Measurements from ENCODE around the gene GPC1. TPM values are rescaled to one million over a fixed set of nuclear protein-coding genes. Genes with fewer than 3 reads are reported as not detected.

Gene GPC1
- total and polyA plus RNA-seq, 2 of the 13 experiments (the other 11 are each of a cell fraction or from before 2014, with no cell fraction given) = 4.0 to 5.5 TPM

GRCh38 chr2:240434728-240435456, 571 bp upstream of the GPC1 start:
- no TSS peak for BruUV-seq (replicated peaks)
- Histone ChIP-seq H3K4me2 (ENCODE audit: low read depth, low read length) (peak overlapping the region; percentile 33), H3K9ac (ENCODE audit: insufficient read depth, low read depth, low read length) (no peak overlapping the region), H3K79me2 (ENCODE audit: insufficient read depth, low read length) (no peaks in the 10 kb centered on the region), H3K4me1 (ENCODE audit: insufficient read depth, low read length) (peaks cover 10% of the 10 kb centered on the region), H3K36me3 (replicated peaks in 1 of 2; ENCODE audit: control insufficient read depth in 1 of 2, insufficient read depth in 2 of 2, low read length in 2 of 2) (no peaks in the 10 kb centered on the region), H2AFZ (ENCODE audit: low read length) (no peak overlapping the region), H4K20me1 (ENCODE audit: insufficient read depth, low read length) (peaks cover 3% of the 10 kb centered on the region; the same call in 1 of the 2 replicates), H3K27ac (ENCODE audit: extremely low read length, insufficient read depth, low read length) (no peak overlapping the region), H3K9me3 (ENCODE audit: low read length) (no peaks in the 10 kb centered on the region), H3K4me3 (replicated peaks in 1 of 3; ENCODE audit: insufficient read depth in 1 of 3, low read depth in 2 of 3, low read length in 3 of 3) (peak overlapping the region in 2 of 3 experiments; percentile 25 to 49; a peak in 2 of 6 replicates), H3K27me3 (ENCODE audit: control insufficient read depth in 1 of 2, insufficient read depth in 2 of 2, low read length in 2 of 2) (peaks cover 36 to 69% of the 10 kb centered on the region in 2 experiments)
- in situ Hi-C loops (cut with HindIII; ENCODE audit: extremely low pct_ligation_motif_present, low pct_unique_long_range_greater_than_20kb) (loop anchor here (5.0 kb wide), 2 partner anchors 203 to 283 kb away; no protein-coding TSS in a partner anchor), intact Hi-C loops (cut with micrococcal nuclease; ENCODE audit: unreplicated experiment) (loop anchor here (5.0 kb wide), 2 partner anchors 183 to 283 kb away; no protein-coding TSS in a partner anchor)
- FAIRE-seq = no peak
- peak; percentile 52 for DNase-seq (ENCODE audit: low spot score)
- ChIA-PET POLR2A (interaction anchor here (0.9 to 1.7 kb wide), 3 partner anchors 179 to 184 kb away, joined by 3 to 7 read pairs (median 3); no protein-coding TSS in a partner anchor), CTCF (ENCODE audit: low intra/inter-chr PET ratio, low total read pairs) (no interaction called here)
- ATAC-seq = no peak
- WGBS (ENCODE audit: low lambda C conversion rate) = 27% methylated on average over 40 of the region's 71 CpGs
- TF ChIP-seq PHF21A (CRISPR knock-in tag; IDR thresholded peaks at IDR 0.05) (no peak), SP5 (CRISPR knock-in tag; IDR thresholded peaks at IDR 0.05; ENCODE audit: borderline replicate concordance, low read depth) (0 out of 2 replicates have a peak, but pooled peaks have one; percentile 26), STAT6 (CRISPR knock-in tag; IDR thresholded peaks at IDR 0.05; ENCODE audit: borderline replicate concordance) (no peak), HIVEP1 (CRISPR knock-in tag; IDR thresholded peaks at IDR 0.05) (no peak; the same call in 1 of the 2 replicates), ZNF710 (CRISPR knock-in tag; IDR thresholded peaks at IDR 0.05; ENCODE audit: borderline replicate concordance) (no peak), ZNF263 (CRISPR knock-in tag; IDR thresholded peaks at IDR 0.05) (no peak), KDM1A (CRISPR knock-in tag; IDR thresholded peaks at IDR 0.05) (no peak), ZBTB38 (CRISPR knock-in tag; IDR thresholded peaks at IDR 0.05) (no peak), ZBTB10 (CRISPR knock-in tag; IDR thresholded peaks at IDR 0.05; ENCODE audit: borderline replicate concordance) (no peak), POGZ (CRISPR knock-in tag; IDR thresholded peaks at IDR 0.05) (no peak), KDM5B (CRISPR knock-in tag; IDR thresholded peaks at IDR 0.05; ENCODE audit: borderline replicate concordance) (0 out of 2 replicates have a peak, but pooled peaks have one; percentile 17)
